ENCODE data around the gene LDLRAP1. TPM values are rescaled to one million over a fixed set of nuclear protein-coding genes. Genes with fewer than 3 reads are reported as not detected.
A peak's percentile ranks its signal among the peaks of the same experiment; 100 is the strongest.

Gene LDLRAP1
- total and polyA plus RNA-seq, 2 donors (not counting 3 experiments of a cell fraction or from before 2014, with no cell fraction given): 23.1 to 24.7 TPM

- peak overlapping the region; percentile 65 for H2AFZ ChIP-seq (ENCODE audit: low read depth, low read length)
- H3K4me3 ChIP-seq (replicated peaks in 1 of 3; ENCODE audit: insufficient read depth in 1 of 3, low read depth in 1 of 3, low read length in 3 of 3): peak overlapping the region in 1 of 3 experiments; percentile 29
- no peak overlapping the region for H3K27ac ChIP-seq (ENCODE audit: insufficient read depth, low read depth, low read length)
- CTCF ChIA-PET: interaction anchor here (0.8 to 2.0 kb wide), 7 partner anchors 42 to 192 kb away, joined by 3 to 7 read pairs (median 4); no protein-coding TSS in a partner anchor
- H3K9me1 ChIP-seq (replicated peaks; ENCODE audit: control insufficient read depth, extremely low read depth, insufficient read depth, low read length): no peaks in the 10 kb centered on the region
- peak overlapping the region; percentile 27 for H3K4me2 ChIP-seq (ENCODE audit: insufficient read depth, low read length)
- H3K4me1 ChIP-seq (ENCODE audit: control insufficient read depth, extremely low read depth, insufficient read depth, low read length): peaks cover 7% of the 10 kb centered on the region
- BruUV-seq (replicated peaks): no TSS peak
- POLR2A ChIA-PET: no interaction called here
- no peaks in the 10 kb centered on the region for H4K20me1 ChIP-seq (replicated peaks; ENCODE audit: control insufficient read depth, extremely low read depth, insufficient read depth, low read length)
- intact Hi-C loops (cut with micrococcal nuclease) (loop anchor here (2.0 kb wide), 1 partner anchor 75 kb away; the partner anchor contains the start of gene LDLRAP1), dilution Hi-C loops (cut with MboI; ENCODE audit: extremely low pct_ligation_motif_present, low sequenced_read_pairs) (no loop called here)
- DNase-seq (ENCODE audit: low read depth, low spot score) (no peak), FAIRE-seq (no peak)
- TF ChIP-seq MYC (IDR thresholded peaks at IDR 0.05; ENCODE audit: low read depth, low read length) (no peak), EZH2 (IDR thresholded peaks at IDR 0.05; ENCODE audit: borderline replicate concordance, low read depth, low read length, severe bottlenecking) (peak; percentile 96)
- no peaks in the 10 kb centered on the region for H3K9me3 ChIP-seq (replicated peaks; ENCODE audit: control insufficient read depth, insufficient read depth, low read length)
- no peaks in the 10 kb centered on the region for H3K36me3 ChIP-seq (ENCODE audit: control insufficient read depth in 2 of 2, extremely low read depth in 1 of 2, insufficient read depth in 2 of 2, low read length in 2 of 2)
- no peaks in the 10 kb centered on the region for H3K79me2 ChIP-seq (ENCODE audit: control insufficient read depth, insufficient read depth, low read length)
- no peak overlapping the region for H3K9ac ChIP-seq (replicated peaks; ENCODE audit: extremely low read depth, insufficient read depth, low read length)
- peaks cover 44 to 52% of the 10 kb centered on the region in 2 experiments for H3K27me3 ChIP-seq (ENCODE audit: control insufficient read depth in 2 of 2, insufficient read depth in 2 of 2, low read length in 2 of 2)
Measured at GRCh38 chr1:25617625-25618432, 74.4 kb downstream of the LDLRAP1 start.

- TF ChIP-seq MYC (IDR thresholded peaks at IDR 0.05; ENCODE audit: low read depth, low read length) (no peak), GATA2 (IDR thresholded peaks at IDR 0.05; ENCODE audit: insufficient read depth, insufficient read length, low read depth, low read length) (no peak), JUN (IDR thresholded peaks at IDR 0.05; ENCODE audit: borderline replicate concordance, insufficient read depth, insufficient read length, low read depth) (no peak), POLR2A (IDR thresholded peaks at IDR 0.05; ENCODE audit: low read depth, low read length) (no peak)
- Histone ChIP-seq H3K79me2 (ENCODE audit: control insufficient read depth, insufficient read depth, low read length) (no peaks in the 10 kb centered on the region), H3K27ac (ENCODE audit: insufficient read depth, low read depth, low read length) (no peak overlapping the region), H3K4me2 (ENCODE audit: insufficient read depth, low read length) (no peak overlapping the region), H3K4me3 (replicated peaks in 1 of 3; ENCODE audit: insufficient read depth in 1 of 3, low read depth in 1 of 3, low read length in 3 of 3) (no peak overlapping the region), H3K9ac (replicated peaks; ENCODE audit: extremely low read depth, insufficient read depth, low read length) (no peak overlapping the region), H3K9me1 (replicated peaks; ENCODE audit: control insufficient read depth, extremely low read depth, insufficient read depth, low read length) (no peaks in the 10 kb centered on the region), H3K4me1 (ENCODE audit: control insufficient read depth, extremely low read depth, insufficient read depth, low read length) (peaks cover 7% of the 10 kb centered on the region), H2AFZ (ENCODE audit: low read depth, low read length) (no peak overlapping the region), H4K20me1 (replicated peaks; ENCODE audit: control insufficient read depth, extremely low read depth, insufficient read depth, low read length) (no peaks in the 10 kb centered on the region), H3K36me3 (ENCODE audit: control insufficient read depth in 2 of 2, extremely low read depth in 1 of 2, insufficient read depth in 2 of 2, low read length in 2 of 2) (no peaks in the 10 kb centered on the region), H3K27me3 (ENCODE audit: control insufficient read depth in 2 of 2, insufficient read depth in 2 of 2, low read length in 2 of 2) (peaks cover 41 to 52% of the 10 kb centered on the region in 2 experiments), H3K9me3 (replicated peaks; ENCODE audit: control insufficient read depth, insufficient read depth, low read length) (no peaks in the 10 kb centered on the region)
- FAIRE-seq (no peak), DNase-seq (ENCODE audit: low read depth, low spot score) (no peak)
- ChIA-PET CTCF (interaction anchor here (0.6 to 3.2 kb wide), 14 partner anchors 10 to 184 kb away, joined by 3 to 21 read pairs (median 4); no protein-coding TSS in a partner anchor), POLR2A (no interaction called here)
- dilution Hi-C loops (cut with MboI; ENCODE audit: extremely low pct_ligation_motif_present, low sequenced_read_pairs) (no loop called here), intact Hi-C loops (cut with micrococcal nuclease) (no loop called here)
- no TSS peak for BruUV-seq (replicated peaks)
Measured at GRCh38 chr1:25618433-25618808, 75.0 kb downstream of the LDLRAP1 start.

Other genes with a start within 250 kb of the LDLRAP1 start
- gene TMEM50A, start 205.3 kb upstream of the LDLRAP1 start, total RNA-seq: 130 and 140 TPM in 2 replicates
- gene TMEM50A, start 205.3 kb upstream of the LDLRAP1 start, polyA plus RNA-seq: 86.2 and 125 TPM in 2 replicates
- gene RHCE, start 122.8 kb upstream of the LDLRAP1 start, total RNA-seq: not detected in 2 replicates
- 0.07 and 0.14 TPM in 2 replicates for gene RHCE, start 122.8 kb upstream of the LDLRAP1 start, polyA plus RNA-seq
- gene MACO1, start 112.7 kb upstream of the LDLRAP1 start, total RNA-seq: 24.4 and 25.5 TPM in 2 replicates
- gene MACO1, start 112.7 kb upstream of the LDLRAP1 start, polyA plus RNA-seq: 7.0 and 7.7 TPM in 2 replicates
- 0.85 and 4.0 TPM in 2 replicates for gene MAN1C1, start 73.2 kb downstream of the LDLRAP1 start, total RNA-seq
- 1.5 and 1.7 TPM in 2 replicates for gene MAN1C1, start 73.2 kb downstream of the LDLRAP1 start, polyA plus RNA-seq

Data from endothelial cell of umbilical vein (primary cell).